Activated naive CD4-positive, alpha-beta T cell treated with anti-CD3 and anti-CD28 coated beads, Interleukin-2, amount 50 U/mL, for 72 hours (primary cell): ENCODE data around the gene DNAH14. TPM values are rescaled to one million over a fixed set of nuclear protein-coding genes. Genes with fewer than 3 reads are reported as not detected.
A peak's percentile ranks its signal among the peaks of the same experiment; 100 is the strongest.

Experiments used
- ATAC-seq, 2 donors: fragments of 150-1000 bp; cut with Tn5 transposase; 2 replicates each; pipeline ENCODE4 v1.10.0; 2021; ENCODE audit warnings: mild to moderate bottlenecking in 2 of 2, moderate library complexity in 2 of 2
- DNase-seq, 2 donors: peaks; one replicate each; pipeline ENCODE4 v3.0.0; 2021 to 2022; ENCODE audit warnings: low spot score in 2 of 2
- H3K27ac Mint-ChIP-seq, 2 donors: one replicate each; pipeline ENCODE4 v1.8.0; 2022; ENCODE audit warnings: mild to moderate bottlenecking in 2 of 2, mixed read lengths in 2 of 2
- H3K36me3 Mint-ChIP-seq, 2 donors: one replicate each; pipeline ENCODE4 v1.8.0; 2022; ENCODE audit warnings: mixed read lengths in 2 of 2
- H3K9me3 Mint-ChIP-seq, 2 donors: one replicate each; pipeline ENCODE4 v1.8.0; 2022; ENCODE audit warnings: mixed read lengths in 2 of 2
- total RNA-seq, 2 donors: library from RNA; stranded (reverse); gene quantifications; one replicate each; pipeline ENCODE4 v1.2.3, GENCODE V29; 2022

DNAH14 gene
- total RNA-seq, 2 donors from 2014 or later = 1.2 to 2.0 TPM

- peak in 1 of 2 donors; percentile 44 for DNase-seq
- Mint-ChIP-seq H3K36me3 (peaks cover 21 to 33% of the 10 kb centered on the region in 2 donors), H3K27ac (peak overlapping the region; percentile 73 to 88), H3K9me3 (no peaks in the 10 kb centered on the region)
- ATAC-seq = peak in 1 of 2 donors; percentile 14
Measured at GRCh38 chr1:225426395-225427234, 497.1 kb downstream of the DNAH14 start.

GRCh38 chr1:225427235-225428067 is 498.0 kb downstream of the DNAH14 start, which contains the start of gene LBR:
LBR (minus strand) TSS chr1:225428038; CDS start chr1:225424075, 3,963 bp downstream.
- peaks cover 16 to 25% of the 10 kb centered on the region in 2 donors for H3K36me3 Mint-ChIP-seq
- peak within 1 kb of the TSS; percentile 91 to 95 for H3K27ac Mint-ChIP-seq
- no peaks in the 10 kb centered on the region for H3K9me3 Mint-ChIP-seq
- ATAC-seq (peak; percentile 23 to 47), DNase-seq (no peak)

GRCh38 chr1:225428068-225428880 is 498.8 kb downstream of the DNAH14 start:
- H3K27ac Mint-ChIP-seq = peak overlapping the region; percentile 91 to 95
- no peaks in the 10 kb centered on the region for H3K9me3 Mint-ChIP-seq
- ATAC-seq = peak; percentile 93 to 95
- peak; percentile 91 to 96 for DNase-seq
- peaks cover 16 to 17% of the 10 kb centered on the region in 2 donors for H3K36me3 Mint-ChIP-seq

GRCh38 chr1:225428881-225429455 is 499.5 kb downstream of the DNAH14 start:
- ATAC-seq (no peak), DNase-seq (no peak)
- peak overlapping the region; percentile 91 to 95 for H3K27ac Mint-ChIP-seq
- H3K9me3 Mint-ChIP-seq = no peaks in the 10 kb centered on the region
- H3K36me3 Mint-ChIP-seq = peaks cover 10 to 12% of the 10 kb centered on the region in 2 donors

GRCh38 chr1:225430301-225430700 is 500.8 kb downstream of the DNAH14 start:
- peaks cover 10 to 12% of the 10 kb centered on the region in 2 donors for H3K36me3 Mint-ChIP-seq
- ATAC-seq (no peak), DNase-seq (no peak)
- no peaks in the 10 kb centered on the region for H3K9me3 Mint-ChIP-seq
- H3K27ac Mint-ChIP-seq = no peak overlapping the region

GRCh38 chr1:225431081-225431863 is 501.8 kb downstream of the DNAH14 start:
- ATAC-seq = no peak

GRCh38 chr1:225434046-225434445 is 504.6 kb downstream of the DNAH14 start:
- ATAC-seq (no peak), DNase-seq (no peak)
- Mint-ChIP-seq H3K27ac (no peak overlapping the region), H3K36me3 (no peaks in the 10 kb centered on the region), H3K9me3 (no peaks in the 10 kb centered on the region)

More at GRCh38 chr1:225431081-225431863, 501.8 kb downstream of the DNAH14 start:
- H3K36me3 Mint-ChIP-seq = peaks cover 9 to 10% of the 10 kb centered on the region in 2 donors
- H3K27ac Mint-ChIP-seq = no peak overlapping the region
- no peaks in the 10 kb centered on the region for H3K9me3 Mint-ChIP-seq
- no peak for DNase-seq

- H3K36me3 Mint-ChIP-seq = no peaks in the 10 kb centered on the region
Measured at GRCh38 chr1:225435076-225435475, 505.6 kb downstream of the DNAH14 start.

GRCh38 chr1:225435487-225435886 is 506.0 kb downstream of the DNAH14 start:
- DNase-seq (no peak), ATAC-seq (no peak)
- no peaks in the 10 kb centered on the region for H3K36me3 Mint-ChIP-seq
- H3K9me3 Mint-ChIP-seq = no peaks in the 10 kb centered on the region
- H3K27ac Mint-ChIP-seq = no peak overlapping the region

More at GRCh38 chr1:225435076-225435475, 505.6 kb downstream of the DNAH14 start:
- H3K9me3 Mint-ChIP-seq = no peaks in the 10 kb centered on the region
- DNase-seq (no peak), ATAC-seq (no peak)
- no peak overlapping the region for H3K27ac Mint-ChIP-seq

GRCh38 chr1:225435957-225436392 is 506.5 kb downstream of the DNAH14 start:
- ATAC-seq (no peak), DNase-seq (no peak)
- H3K9me3 Mint-ChIP-seq = no peaks in the 10 kb centered on the region
- no peak overlapping the region for H3K27ac Mint-ChIP-seq
- no peaks in the 10 kb centered on the region for H3K36me3 Mint-ChIP-seq

- Mint-ChIP-seq H3K36me3 (no peaks in the 10 kb centered on the region), H3K27ac (no peak overlapping the region), H3K9me3 (no peaks in the 10 kb centered on the region)
- ATAC-seq (no peak), DNase-seq (no peak)
Measured at GRCh38 chr1:225437710-225438437, 508.4 kb downstream of the DNAH14 start.

GRCh38 chr1:225440380-225441221 is 511.1 kb downstream of the DNAH14 start:
- ATAC-seq = no peak
- DNase-seq = no peak
- Mint-ChIP-seq H3K9me3 (no peaks in the 10 kb centered on the region), H3K36me3 (peaks cover 0 to 6% of the 10 kb centered on the region in 2 donors), H3K27ac (no peak overlapping the region)

GRCh38 chr1:225441314-225442122 is 512.0 kb downstream of the DNAH14 start:
- Mint-ChIP-seq H3K9me3 (no peaks in the 10 kb centered on the region), H3K36me3 (peaks cover 0 to 6% of the 10 kb centered on the region in 2 donors), H3K27ac (peak overlapping the region in 1 of 2 donors; percentile 15)
- ATAC-seq (no peak), DNase-seq (no peak)
